ENCODE measurements around the gene SPDYE4. TPM values are rescaled to one million over a fixed set of nuclear protein-coding genes. Genes with fewer than 3 reads are reported as not detected.
A peak's percentile ranks its signal among the peaks of the same experiment; 100 is the strongest.

The SPDYE4 gene
- total RNA-seq, 4 donors from 2014 or later: not detected

- Histone ChIP-seq H3K4me1 (no peaks in the 10 kb centered on the region), H3K36me3 (no peaks in the 10 kb centered on the region), H3K9me3 (no peaks in the 10 kb centered on the region), H3K27me3 (no peaks in the 10 kb centered on the region), H3K4me3 (no peak overlapping the region), H3K27ac (no peak overlapping the region)
- in situ Hi-C loops (cut with MboI; ENCODE audit: low sequenced_read_pairs in 4 of 4) (loop anchor here in 1 of 4 donors (10.0 kb wide), 1 partner anchor 64 kb away; no protein-coding TSS in a partner anchor), intact Hi-C loops (cut with DNase I; ENCODE audit: low total_unique reads) (no loop called here)
- no peak for TF ChIP-seq CTCF (IDR thresholded peaks at IDR 0.05 in 4 of 5, conservative IDR thresholded peaks at IDR 0.05 in 1 of 5)
- TF ChIP-seq POLR2A (IDR thresholded peaks at IDR 0.05): no peak
- no peak for DNase-seq
- no peak for ATAC-seq
These were observed 30.7 kb upstream of the SPDYE4 start for GRCh38 chr17:8788998-8789397.

- Histone ChIP-seq H3K27ac (no peak overlapping the region), H3K4me3 (no peak overlapping the region), H3K9me3 (no peaks in the 10 kb centered on the region), H3K4me1 (no peaks in the 10 kb centered on the region), H3K27me3 (no peaks in the 10 kb centered on the region), H3K36me3 (no peaks in the 10 kb centered on the region)
- no peak for TF ChIP-seq POLR2A (IDR thresholded peaks at IDR 0.05)
- TF ChIP-seq CTCF (IDR thresholded peaks at IDR 0.05 in 4 of 5, conservative IDR thresholded peaks at IDR 0.05 in 1 of 5): peak in 4 of 5 experiments; percentile 45 to 65 (median 57)
- ATAC-seq (no peak), DNase-seq (peak; percentile 14 to 25)
- in situ Hi-C loops (cut with MboI; ENCODE audit: low sequenced_read_pairs in 4 of 4) (loop anchor here in 1 of 4 donors (10.0 kb wide), 1 partner anchor 61 kb away; no protein-coding TSS in a partner anchor), intact Hi-C loops (cut with DNase I; ENCODE audit: low total_unique reads) (no loop called here)
These were observed 27.4 kb upstream of the SPDYE4 start for GRCh38 chr17:8785547-8786413.

- DNase-seq (no peak), ATAC-seq (no peak)
- H3K4me3 ChIP-seq: no peak overlapping the region
- intact Hi-C loops (cut with DNase I; ENCODE audit: low total_unique reads) (no loop called here), in situ Hi-C loops (cut with MboI; ENCODE audit: low sequenced_read_pairs in 4 of 4) (loop anchor here in 1 of 4 donors (10.0 kb wide), 1 partner anchor 57 kb away; no protein-coding TSS in a partner anchor)
- no peaks in the 10 kb centered on the region for H3K4me1 ChIP-seq
- no peaks in the 10 kb centered on the region for H3K36me3 ChIP-seq
- no peak overlapping the region for H3K27ac ChIP-seq
- no peaks in the 10 kb centered on the region for H3K27me3 ChIP-seq
- no peaks in the 10 kb centered on the region for H3K9me3 ChIP-seq
- no peak for TF ChIP-seq POLR2A (IDR thresholded peaks at IDR 0.05)
- TF ChIP-seq CTCF (IDR thresholded peaks at IDR 0.05 in 4 of 5, conservative IDR thresholded peaks at IDR 0.05 in 1 of 5): no peak
These were observed 23.8 kb upstream of the SPDYE4 start for GRCh38 chr17:8782176-8782575.

GRCh38 chr17:8781776-8782175, 23.4 kb upstream of the SPDYE4 start:
- no peaks in the 10 kb centered on the region for H3K9me3 ChIP-seq
- no peak for DNase-seq
- no peaks in the 10 kb centered on the region for H3K4me1 ChIP-seq
- TF ChIP-seq POLR2A (IDR thresholded peaks at IDR 0.05) (no peak), CTCF (IDR thresholded peaks at IDR 0.05 in 4 of 5, conservative IDR thresholded peaks at IDR 0.05 in 1 of 5) (no peak)
- no peaks in the 10 kb centered on the region for H3K27me3 ChIP-seq
- in situ Hi-C loops (cut with MboI; ENCODE audit: low sequenced_read_pairs in 4 of 4) (loop anchor here in 1 of 4 donors (10.0 kb wide), 1 partner anchor 57 kb away; no protein-coding TSS in a partner anchor), intact Hi-C loops (cut with DNase I; ENCODE audit: low total_unique reads) (no loop called here)
- H3K27ac ChIP-seq: no peak overlapping the region
- no peaks in the 10 kb centered on the region for H3K36me3 ChIP-seq
- no peak for ATAC-seq
- H3K4me3 ChIP-seq: no peak overlapping the region
